K562 (cell line): Measurements from ENCODE around the gene CENPO.
"Not testable (repeated sequence)": the region's sequence is repeated elsewhere in the genome, so short reads cannot be mapped to it uniquely, and the experiment has no call there.

ENCODE experiments used
- EZH2 ChIP-seq: IDR thresholded peaks from 2 replicates; pipeline ENCODE4 v1.6.1; 2012; ENCODE audit warnings: low read depth, mild to moderate bottlenecking, inconsistent platforms, low read length, borderline replicate concordance
- POLR2A ChIP-seq: fragments of 450-650 bp; conservative IDR thresholded peaks from 2 replicates; pipeline ENCODE4 v1.6.1; 2016

DNA sequence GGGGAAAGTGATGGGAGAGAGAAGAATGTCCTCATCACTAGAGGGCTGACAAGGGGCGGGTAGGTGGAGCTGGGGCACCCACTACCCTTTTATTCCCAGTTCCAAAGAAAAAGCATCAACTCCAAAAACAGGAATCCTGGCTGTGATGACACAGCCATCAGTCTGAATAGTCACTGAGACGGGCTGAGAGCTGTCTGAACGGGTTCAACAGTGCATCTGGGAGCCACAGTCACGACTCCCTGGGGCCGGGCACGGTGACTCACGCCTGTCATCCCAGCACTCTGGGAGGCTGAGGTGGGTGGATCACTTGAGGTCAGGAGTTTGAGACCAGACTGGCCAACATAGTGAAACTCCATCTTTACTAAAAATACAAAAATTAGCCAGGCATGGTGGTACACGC lies 42.2 kb downstream of the CENPO start:
- TF ChIP-seq POLR2A, EZH2: not testable (repeated sequence)
